ENCODE measurements around the gene KRT2. TPM values are rescaled to one million over a fixed set of nuclear protein-coding genes. Genes with fewer than 3 reads are reported as not detected.

Gene KRT2
- total and polyA plus RNA-seq, 4 donors, result not detected

DNA sequence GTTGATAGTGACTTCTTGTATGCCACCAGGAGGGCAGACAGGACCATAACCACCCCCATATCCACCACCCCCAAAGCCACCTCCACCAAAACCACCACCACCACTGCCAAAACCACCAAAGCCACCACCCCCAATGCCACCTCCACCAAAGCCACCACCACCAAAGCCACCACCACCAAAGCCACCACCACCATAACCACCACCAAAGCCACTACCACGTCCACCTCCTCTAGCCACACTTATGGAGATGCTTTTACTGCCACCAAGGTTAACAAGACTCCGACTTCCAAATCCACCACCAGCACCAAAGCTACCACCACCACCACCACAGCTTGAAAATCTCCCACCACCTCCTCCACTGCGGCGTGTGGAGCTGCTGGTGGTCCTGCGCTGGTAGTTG, 27.9 kb upstream of the KRT2 start:
- peaks cover 0 to 3% (median 0%) of the 10 kb centered on the region in 4 donors for H3K27me3 ChIP-seq (ENCODE audit: control insufficient read depth in 4 of 4, insufficient read depth in 4 of 4, low read length in 3 of 4)
- TF ChIP-seq FOXA1 (IDR thresholded peaks at IDR 0.05) (no peak), RXRA (IDR thresholded peaks at IDR 0.05) (no peak), FOXA2 (IDR thresholded peaks at IDR 0.05) (no peak), GABPA (IDR thresholded peaks at IDR 0.05 in 1 of 2, conservative IDR thresholded peaks at IDR 0.05 in 1 of 2) (no peak), HNF4A (conservative IDR thresholded peaks at IDR 0.05) (no peak), RAD21 (IDR thresholded peaks at IDR 0.05) (no peak), NR2F2 (IDR thresholded peaks at IDR 0.05) (no peak), TAF1 (conservative IDR thresholded peaks at IDR 0.05) (no peak), YY1 (IDR thresholded peaks at IDR 0.05) (no peak)
- TF ChIP-seq, protein P1, sequence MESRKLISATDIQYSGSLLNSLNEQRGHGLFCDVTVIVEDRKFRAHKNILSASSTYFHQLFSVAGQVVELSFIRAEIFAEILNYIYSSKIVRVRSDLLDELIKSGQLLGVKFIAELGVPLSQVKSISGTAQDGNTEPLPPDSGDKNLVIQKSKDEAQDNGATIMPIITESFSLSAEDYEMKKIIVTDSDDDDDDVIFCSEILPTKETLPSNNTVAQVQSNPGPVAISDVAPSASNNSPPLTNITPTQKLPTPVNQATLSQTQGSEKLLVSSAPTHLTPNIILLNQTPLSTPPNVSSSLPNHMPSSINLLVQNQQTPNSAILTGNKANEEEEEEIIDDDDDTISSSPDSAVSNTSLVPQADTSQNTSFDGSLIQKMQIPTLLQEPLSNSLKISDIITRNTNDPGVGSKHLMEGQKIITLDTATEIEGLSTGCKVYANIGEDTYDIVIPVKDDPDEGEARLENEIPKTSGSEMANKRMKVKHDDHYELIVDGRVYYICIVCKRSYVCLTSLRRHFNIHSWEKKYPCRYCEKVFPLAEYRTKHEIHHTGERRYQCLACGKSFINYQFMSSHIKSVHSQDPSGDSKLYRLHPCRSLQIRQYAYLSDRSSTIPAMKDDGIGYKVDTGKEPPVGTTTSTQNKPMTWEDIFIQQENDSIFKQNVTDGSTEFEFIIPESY (IDR thresholded peaks at IDR 0.05), result no peak
- TF ChIP-seq, protein P2, sequence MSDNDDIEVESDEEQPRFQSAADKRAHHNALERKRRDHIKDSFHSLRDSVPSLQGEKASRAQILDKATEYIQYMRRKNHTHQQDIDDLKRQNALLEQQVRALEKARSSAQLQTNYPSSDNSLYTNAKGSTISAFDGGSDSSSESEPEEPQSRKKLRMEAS (IDR thresholded peaks at IDR 0.05), result no peak
- TF ChIP-seq, protein P3, sequence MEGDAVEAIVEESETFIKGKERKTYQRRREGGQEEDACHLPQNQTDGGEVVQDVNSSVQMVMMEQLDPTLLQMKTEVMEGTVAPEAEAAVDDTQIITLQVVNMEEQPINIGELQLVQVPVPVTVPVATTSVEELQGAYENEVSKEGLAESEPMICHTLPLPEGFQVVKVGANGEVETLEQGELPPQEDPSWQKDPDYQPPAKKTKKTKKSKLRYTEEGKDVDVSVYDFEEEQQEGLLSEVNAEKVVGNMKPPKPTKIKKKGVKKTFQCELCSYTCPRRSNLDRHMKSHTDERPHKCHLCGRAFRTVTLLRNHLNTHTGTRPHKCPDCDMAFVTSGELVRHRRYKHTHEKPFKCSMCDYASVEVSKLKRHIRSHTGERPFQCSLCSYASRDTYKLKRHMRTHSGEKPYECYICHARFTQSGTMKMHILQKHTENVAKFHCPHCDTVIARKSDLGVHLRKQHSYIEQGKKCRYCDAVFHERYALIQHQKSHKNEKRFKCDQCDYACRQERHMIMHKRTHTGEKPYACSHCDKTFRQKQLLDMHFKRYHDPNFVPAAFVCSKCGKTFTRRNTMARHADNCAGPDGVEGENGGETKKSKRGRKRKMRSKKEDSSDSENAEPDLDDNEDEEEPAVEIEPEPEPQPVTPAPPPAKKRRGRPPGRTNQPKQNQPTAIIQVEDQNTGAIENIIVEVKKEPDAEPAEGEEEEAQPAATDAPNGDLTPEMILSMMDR (IDR thresholded peaks at IDR 0.05; ENCODE audit: low read depth, low read length, missing input control), result no peak
- TF ChIP-seq, protein P4, sequence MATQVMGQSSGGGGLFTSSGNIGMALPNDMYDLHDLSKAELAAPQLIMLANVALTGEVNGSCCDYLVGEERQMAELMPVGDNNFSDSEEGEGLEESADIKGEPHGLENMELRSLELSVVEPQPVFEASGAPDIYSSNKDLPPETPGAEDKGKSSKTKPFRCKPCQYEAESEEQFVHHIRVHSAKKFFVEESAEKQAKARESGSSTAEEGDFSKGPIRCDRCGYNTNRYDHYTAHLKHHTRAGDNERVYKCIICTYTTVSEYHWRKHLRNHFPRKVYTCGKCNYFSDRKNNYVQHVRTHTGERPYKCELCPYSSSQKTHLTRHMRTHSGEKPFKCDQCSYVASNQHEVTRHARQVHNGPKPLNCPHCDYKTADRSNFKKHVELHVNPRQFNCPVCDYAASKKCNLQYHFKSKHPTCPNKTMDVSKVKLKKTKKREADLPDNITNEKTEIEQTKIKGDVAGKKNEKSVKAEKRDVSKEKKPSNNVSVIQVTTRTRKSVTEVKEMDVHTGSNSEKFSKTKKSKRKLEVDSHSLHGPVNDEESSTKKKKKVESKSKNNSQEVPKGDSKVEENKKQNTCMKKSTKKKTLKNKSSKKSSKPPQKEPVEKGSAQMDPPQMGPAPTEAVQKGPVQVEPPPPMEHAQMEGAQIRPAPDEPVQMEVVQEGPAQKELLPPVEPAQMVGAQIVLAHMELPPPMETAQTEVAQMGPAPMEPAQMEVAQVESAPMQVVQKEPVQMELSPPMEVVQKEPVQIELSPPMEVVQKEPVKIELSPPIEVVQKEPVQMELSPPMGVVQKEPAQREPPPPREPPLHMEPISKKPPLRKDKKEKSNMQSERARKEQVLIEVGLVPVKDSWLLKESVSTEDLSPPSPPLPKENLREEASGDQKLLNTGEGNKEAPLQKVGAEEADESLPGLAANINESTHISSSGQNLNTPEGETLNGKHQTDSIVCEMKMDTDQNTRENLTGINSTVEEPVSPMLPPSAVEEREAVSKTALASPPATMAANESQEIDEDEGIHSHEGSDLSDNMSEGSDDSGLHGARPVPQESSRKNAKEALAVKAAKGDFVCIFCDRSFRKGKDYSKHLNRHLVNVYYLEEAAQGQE (IDR thresholded peaks at IDR 0.05), result no peak
- TF ChIP-seq, protein P5, sequence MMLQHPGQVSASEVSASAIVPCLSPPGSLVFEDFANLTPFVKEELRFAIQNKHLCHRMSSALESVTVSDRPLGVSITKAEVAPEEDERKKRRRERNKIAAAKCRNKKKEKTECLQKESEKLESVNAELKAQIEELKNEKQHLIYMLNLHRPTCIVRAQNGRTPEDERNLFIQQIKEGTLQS (IDR thresholded peaks at IDR 0.05), result no peak
- no peak for DNase-seq (ENCODE audit: low spot score)
- no peak overlapping the region for H3K4me3 ChIP-seq (ENCODE audit: low read depth in 1 of 3, low read length in 3 of 3)
- WGBS, result 85% methylated on average over 5 of the region's 5 CpGs
- no peaks in the 10 kb centered on the region for H3K36me3 ChIP-seq (ENCODE audit: control insufficient read depth in 4 of 4, insufficient read depth in 3 of 4, low read depth in 1 of 4, low read length in 3 of 4)
- H3K27ac ChIP-seq (ENCODE audit: low read depth in 1 of 2, low read length in 2 of 2), result no peak overlapping the region
- no peaks in the 10 kb centered on the region for H3K4me1 ChIP-seq (ENCODE audit: control insufficient read depth in 4 of 4, insufficient read depth in 4 of 4, low read length in 3 of 4)
- H3K9me3 ChIP-seq (ENCODE audit: control insufficient read depth in 4 of 4, low read length in 3 of 4), result no peaks in the 10 kb centered on the region
- H3K9ac ChIP-seq (ENCODE audit: low read depth in 1 of 2, low read length in 2 of 2), result no peak overlapping the region

DNA sequence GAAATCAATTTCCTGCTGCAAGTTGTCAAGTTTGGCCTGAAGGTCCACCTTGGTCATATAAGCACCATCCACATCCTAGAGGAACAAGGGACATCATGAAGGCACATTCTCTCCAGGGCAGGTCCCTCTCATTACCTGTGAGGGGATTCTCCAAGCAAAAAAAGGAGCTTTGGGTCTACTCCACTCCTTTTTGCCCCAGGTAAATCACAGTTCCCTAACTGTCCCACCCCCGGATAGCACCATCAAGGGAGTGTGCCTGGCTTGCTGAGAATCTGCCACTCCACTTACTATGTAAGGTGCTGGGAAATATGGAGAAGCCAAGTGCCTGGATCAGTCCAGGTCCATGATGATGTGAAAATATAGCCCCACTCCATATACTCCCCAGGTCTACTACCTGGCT, 25.7 kb upstream of the KRT2 start:
- no peak for DNase-seq (ENCODE audit: low spot score)
- H3K27me3 ChIP-seq (ENCODE audit: control insufficient read depth in 4 of 4, insufficient read depth in 4 of 4, low read length in 3 of 4), result peaks cover 0 to 3% (median 0%) of the 10 kb centered on the region in 4 donors
- H3K27ac ChIP-seq (ENCODE audit: low read depth in 1 of 2, low read length in 2 of 2), result no peak overlapping the region
- H3K36me3 ChIP-seq (ENCODE audit: control insufficient read depth in 4 of 4, insufficient read depth in 3 of 4, low read depth in 1 of 4, low read length in 3 of 4), result no peaks in the 10 kb centered on the region
- no peaks in the 10 kb centered on the region for H3K9me3 ChIP-seq (ENCODE audit: control insufficient read depth in 4 of 4, low read length in 3 of 4)
- H3K4me1 ChIP-seq (ENCODE audit: control insufficient read depth in 4 of 4, insufficient read depth in 4 of 4, low read length in 3 of 4), result no peaks in the 10 kb centered on the region
- H3K9ac ChIP-seq (ENCODE audit: low read depth in 1 of 2, low read length in 2 of 2), result no peak overlapping the region
- 71% methylated on average over 1 of the region's 1 CpG for WGBS
- no peak overlapping the region for H3K4me3 ChIP-seq (ENCODE audit: low read depth in 1 of 3, low read length in 3 of 3)
- no peak for TF ChIP-seq HNF4A (conservative IDR thresholded peaks at IDR 0.05)
- no peak for TF ChIP-seq RXRA (IDR thresholded peaks at IDR 0.05)
- TF ChIP-seq FOXA2 (IDR thresholded peaks at IDR 0.05), result no peak
- TF ChIP-seq TAF1 (conservative IDR thresholded peaks at IDR 0.05), result no peak
- TF ChIP-seq, protein P5 (IDR thresholded peaks at IDR 0.05), result no peak
- no peak for TF ChIP-seq JUND (IDR thresholded peaks at IDR 0.05)
- no peak for TF ChIP-seq EGR1 (IDR thresholded peaks at IDR 0.05; ENCODE audit: low read depth in 2 of 2)
- TF ChIP-seq HNF4G (IDR thresholded peaks at IDR 0.05), result no peak
- no peak for TF ChIP-seq GABPA (IDR thresholded peaks at IDR 0.05 in 1 of 2, conservative IDR thresholded peaks at IDR 0.05 in 1 of 2)
- no peak for TF ChIP-seq RAD21 (IDR thresholded peaks at IDR 0.05)
- TF ChIP-seq SP1 (IDR thresholded peaks at IDR 0.05), result no peak
- no peak for TF ChIP-seq NR2F2 (IDR thresholded peaks at IDR 0.05)
- TF ChIP-seq, protein P4 (IDR thresholded peaks at IDR 0.05), result no peak
- TF ChIP-seq, protein P2 (IDR thresholded peaks at IDR 0.05), result no peak

Measured in liver (tissue), 9 donors.